HG03045 (cell line): Measurements from ENCODE around the gene PUM1.

Experiments
- ATAC-seq: cut with Tn5 transposase; IDR thresholded peaks from one replicate; pipeline ENCODE4 v1.9.1; 2021; ENCODE audit warnings: mild to moderate bottlenecking, moderate library complexity; ENCODE audit not compliant: unreplicated experiment

PUM1 gene

DNA sequence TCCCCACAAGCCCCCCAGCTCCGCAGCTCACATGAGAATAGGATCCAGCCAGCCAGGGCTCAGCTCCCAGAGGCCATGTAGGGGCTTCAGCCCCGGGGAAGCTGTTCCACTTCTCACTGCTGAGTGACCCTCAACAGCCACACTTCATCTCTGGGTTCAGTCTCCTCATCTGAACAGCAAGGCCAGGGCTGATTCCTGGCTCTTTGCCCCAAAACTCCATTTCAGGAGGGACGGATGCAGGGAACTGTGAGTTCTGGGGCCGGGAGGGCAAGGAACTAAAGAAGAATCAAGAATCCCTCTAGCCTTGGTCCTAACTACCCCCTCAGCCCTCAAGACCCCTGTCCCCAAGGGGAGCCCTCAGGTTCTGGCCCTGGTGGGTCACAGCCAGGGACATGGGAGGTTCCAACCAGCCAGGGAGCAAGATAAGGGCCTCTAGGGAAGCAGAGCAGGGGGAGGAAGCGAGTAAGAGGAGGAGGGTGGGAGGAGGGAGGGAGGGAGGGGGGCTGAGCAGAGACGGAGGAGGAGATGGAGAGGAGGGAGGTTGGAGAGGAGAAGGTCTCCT, 170.1 kb downstream of the PUM1 start:
- no peak for ATAC-seq

DNA sequence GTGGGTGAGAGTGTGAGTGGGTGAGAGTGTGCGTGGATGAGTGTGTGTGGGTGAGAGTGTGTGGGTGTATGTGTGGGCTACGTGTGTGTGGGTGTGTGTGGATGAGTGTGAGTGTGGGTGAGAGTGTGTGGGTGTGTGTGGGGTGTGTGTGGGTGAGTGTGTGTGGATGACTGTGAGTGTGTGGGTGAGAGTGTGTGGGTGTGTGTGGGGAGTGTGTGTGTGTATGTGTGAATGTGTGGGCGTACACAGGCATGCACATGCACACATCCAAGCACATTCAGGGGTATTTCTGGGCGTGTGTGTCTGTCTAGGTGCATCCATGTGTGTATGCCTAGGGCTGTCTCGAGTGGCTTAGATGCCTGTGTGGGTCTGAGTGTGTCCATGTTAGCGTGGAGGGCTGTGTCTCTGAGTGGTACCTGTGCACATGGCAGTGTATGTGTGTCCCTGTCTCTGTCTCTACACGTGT, 171.0 kb downstream of the PUM1 start:
- ATAC-seq: no peak

DNA sequence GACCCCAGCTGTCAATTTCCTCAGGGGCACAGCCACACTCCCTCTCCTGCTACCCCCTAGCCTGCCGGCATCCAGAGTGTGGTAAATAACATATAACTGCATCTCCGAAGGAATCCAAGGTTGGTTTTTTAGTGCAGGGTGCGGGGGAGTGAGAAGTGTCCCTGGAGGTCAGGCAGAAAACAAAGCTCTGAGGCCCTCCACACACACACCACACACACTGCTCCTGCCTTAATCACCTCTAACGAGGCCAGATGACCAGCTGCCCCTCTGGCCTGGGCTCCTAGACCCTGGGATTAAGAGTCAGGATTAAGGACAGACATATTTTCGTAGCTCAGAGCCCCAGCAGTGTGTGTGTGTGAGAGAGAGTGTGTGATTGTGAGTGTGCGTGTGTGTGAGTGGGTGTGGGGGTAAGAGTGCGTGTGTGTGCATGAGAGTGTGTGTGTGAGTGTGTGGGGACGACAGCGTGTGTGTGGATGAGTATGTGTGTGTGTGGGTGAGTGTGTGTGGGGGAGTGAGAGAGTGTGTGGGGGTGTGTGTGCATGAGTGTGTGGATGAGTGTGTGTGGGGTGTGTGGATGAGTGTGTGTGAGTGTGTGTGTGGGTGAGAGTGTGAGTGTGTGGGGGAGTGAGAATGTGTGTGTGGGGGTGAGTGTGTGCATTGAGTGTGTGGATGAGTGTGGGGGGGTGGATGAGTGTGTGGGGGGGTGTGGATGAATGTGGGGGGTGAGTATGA, 171.6 kb downstream of the PUM1 start:
- no peak for ATAC-seq

DNA sequence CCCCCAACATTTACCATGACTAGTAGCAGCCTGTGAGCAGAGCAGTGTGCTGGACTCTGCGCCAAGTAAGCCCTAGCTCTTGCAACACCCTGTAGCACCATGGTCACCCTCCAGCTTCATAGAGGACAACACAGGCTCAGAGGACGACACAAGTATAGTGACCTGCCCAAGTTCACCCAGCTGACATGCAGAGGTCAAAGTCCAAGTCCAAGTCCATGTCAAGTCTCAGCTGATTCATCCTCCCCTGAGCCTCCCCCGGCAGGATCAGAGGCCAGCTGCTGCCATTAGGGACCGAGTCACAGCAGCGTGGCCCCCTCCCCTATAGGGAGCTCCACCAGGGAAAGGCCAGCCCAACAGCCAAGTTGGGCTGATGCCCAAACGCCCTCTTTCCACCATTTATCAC, 172.8 kb downstream of the PUM1 start:
- ATAC-seq: no peak

DNA sequence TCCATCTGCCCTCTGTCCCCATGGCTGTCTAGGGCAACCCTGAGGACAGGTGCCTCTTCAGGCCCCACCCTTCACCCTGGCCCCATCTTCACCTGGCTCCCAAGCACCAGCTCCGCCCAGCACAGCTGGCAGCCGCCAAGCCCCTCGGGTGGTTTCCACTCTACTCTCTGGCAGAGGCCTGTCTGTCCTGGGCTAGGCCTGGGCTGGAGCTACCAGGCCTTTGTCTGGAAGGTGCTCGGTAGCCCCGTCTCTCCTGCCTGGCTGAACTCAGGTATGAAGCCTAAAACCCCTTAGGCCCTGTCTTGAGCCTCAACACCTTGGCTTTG, 174.3 kb downstream of the PUM1 start:
- no peak for ATAC-seq

DNA sequence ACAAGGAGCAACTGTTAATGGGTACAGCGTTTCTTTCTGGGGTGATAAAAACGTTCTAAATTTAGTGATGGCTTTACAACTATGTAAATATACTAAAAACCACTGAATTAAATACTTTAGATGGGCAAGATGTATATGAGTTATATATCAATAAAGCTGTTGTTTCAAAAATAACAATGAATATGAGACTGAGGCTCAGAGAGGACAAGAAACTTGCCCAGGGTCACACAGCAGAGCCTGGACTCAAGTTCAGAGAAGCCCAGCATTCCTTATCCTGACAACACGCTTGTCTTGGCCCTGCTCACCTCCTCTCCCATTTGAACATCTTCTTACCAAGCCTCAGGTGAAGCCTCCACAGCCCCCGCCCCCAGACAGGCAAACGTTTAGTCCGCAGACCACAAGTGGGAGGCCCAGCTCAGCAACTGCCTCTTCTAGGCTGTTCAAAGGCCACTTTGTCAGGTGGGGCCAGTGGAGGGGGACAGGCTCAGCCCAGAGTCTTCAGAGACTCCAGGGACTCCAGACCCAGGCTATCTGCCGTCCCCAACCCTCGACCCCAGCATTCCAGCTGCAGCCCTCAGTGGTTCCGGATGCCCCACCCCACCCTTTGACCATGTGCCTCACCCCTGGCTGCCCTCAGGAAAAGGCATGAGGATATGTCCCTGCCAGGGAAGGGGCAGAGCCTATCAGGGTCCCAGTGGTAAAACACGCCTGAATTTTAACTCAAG, 174.9 kb downstream of the PUM1 start:
- no peak for ATAC-seq

DNA sequence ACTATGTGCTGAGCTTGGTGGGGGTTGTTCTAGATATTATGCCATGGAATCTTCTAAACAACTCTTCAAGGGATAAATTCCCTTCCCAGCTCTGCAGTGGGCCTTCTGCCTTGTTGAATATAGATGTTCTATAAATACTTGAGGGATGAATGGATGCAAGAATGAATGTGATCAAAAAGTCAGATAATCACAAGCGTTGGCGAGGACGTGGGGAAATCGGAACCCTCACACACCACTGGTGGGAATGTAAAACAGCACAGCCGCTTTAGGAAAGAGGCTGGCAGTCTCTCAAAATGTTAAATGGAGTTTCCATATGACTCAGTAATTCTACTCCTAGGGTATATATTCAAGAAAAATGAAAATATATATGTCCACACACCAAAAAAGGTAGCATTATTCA, 176.0 kb downstream of the PUM1 start:
- no peak for ATAC-seq

DNA sequence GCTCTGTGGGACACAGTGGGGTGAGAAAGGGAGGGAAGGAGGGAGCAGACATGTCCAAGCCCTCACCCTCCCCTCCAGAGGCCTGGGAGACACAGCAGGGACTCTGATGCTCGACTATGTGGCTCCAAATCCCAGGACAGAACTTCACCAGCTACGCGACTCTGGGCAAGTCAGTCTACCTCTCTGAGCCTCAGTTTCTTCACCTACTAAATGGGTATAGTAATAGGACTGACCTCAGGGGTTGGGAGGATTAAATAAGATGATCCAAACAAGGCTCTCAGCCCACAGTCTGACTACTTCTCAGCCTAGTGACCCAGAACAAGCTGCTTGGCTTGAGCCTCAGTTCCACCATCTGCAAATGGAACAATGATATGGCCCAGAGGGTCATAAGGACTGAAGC, 176.5 kb downstream of the PUM1 start:
- ATAC-seq: no peak

DNA sequence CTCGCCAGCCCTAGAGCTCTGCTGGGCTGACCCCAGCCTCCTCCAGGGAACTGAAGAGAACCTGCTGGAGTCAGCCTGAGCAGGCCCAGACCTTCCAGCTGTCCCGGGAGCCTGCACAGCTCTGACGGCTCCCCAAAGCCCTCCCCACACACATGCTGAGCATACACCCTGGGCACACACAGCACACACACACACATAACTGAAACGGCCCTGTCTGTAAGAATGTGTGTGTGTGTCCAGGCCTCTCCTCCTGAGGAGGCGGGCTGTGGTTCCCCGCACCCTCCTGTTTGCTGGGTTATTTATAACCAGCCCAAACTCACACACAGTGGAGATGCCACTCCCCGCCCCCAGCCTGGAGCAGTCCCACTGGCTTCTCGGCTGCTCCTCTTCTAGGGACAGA, 177.1 kb downstream of the PUM1 start:
- ATAC-seq: no peak

DNA sequence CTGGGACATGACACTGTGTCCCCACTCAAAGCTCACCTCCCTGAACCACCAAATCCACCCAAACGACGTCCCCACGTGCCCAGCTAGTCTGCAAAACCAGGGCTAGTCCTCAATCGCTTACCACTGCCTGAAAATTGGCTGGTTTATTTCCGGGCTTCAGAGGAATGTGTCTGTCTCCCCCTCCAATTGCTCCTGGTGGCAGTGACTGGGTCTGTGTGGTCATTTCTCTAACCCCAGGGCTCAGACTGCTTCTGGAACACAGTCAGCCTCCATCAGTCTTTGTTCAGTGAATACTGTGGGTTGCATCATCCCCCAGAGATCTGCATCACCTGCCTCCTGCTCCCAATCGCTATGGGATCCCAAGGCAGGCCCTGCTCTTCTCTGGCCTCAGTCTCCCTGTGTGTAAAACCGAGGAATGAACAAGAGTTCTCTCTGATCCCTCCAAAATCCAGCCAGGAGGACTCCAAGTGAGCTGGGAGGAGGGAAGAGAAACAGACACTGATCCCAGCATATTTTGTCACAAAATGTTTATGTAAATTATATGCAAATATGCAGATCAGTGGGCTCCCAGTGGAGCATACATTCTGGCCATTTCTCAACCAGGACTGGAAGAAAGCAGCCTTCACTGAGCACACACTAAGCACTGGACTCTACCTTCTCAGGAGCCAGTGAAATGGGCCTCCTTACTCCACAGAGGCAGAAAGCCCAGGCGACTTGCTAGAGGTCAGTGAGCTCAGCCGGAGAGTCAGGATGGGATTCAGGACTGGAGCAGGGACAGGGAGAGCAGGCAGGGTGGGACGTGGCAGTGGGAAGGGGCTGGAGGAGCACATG, 177.8 kb downstream of the PUM1 start:
- ATAC-seq: no peak

DNA sequence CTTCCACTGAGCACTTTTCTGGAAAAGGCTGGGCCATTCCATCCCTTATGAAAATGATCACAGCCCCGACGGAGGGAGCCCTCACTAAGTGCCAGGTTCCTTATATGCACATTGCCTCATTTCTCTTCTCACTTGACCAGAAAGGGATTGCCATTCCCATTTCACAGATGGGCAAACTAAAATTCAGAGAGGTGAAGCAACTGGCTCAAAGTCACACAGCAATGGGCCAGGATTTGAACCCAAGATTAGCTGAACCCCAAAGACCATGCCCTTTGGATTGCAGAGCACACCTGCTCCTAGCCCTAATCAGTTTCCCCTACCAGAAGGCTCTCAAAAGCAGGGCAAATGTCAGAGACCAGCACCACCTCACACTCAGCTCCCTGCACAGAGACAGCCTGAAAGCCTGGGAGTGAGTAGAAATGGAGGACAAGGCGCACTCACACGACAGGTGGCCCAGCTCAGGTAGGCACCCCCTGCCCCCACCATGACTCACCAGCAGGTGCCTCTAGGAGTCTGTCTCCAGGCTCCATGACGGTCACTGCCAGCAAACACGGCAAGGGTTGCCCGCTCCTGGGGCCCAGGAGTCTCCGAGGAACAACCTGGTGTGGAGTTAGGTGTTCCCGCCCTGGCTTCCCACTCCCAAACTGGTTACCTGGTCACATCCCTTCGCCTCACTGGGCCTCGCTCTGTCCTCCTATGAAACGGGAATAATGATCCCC, 178.6 kb downstream of the PUM1 start:
- ATAC-seq: no peak

DNA sequence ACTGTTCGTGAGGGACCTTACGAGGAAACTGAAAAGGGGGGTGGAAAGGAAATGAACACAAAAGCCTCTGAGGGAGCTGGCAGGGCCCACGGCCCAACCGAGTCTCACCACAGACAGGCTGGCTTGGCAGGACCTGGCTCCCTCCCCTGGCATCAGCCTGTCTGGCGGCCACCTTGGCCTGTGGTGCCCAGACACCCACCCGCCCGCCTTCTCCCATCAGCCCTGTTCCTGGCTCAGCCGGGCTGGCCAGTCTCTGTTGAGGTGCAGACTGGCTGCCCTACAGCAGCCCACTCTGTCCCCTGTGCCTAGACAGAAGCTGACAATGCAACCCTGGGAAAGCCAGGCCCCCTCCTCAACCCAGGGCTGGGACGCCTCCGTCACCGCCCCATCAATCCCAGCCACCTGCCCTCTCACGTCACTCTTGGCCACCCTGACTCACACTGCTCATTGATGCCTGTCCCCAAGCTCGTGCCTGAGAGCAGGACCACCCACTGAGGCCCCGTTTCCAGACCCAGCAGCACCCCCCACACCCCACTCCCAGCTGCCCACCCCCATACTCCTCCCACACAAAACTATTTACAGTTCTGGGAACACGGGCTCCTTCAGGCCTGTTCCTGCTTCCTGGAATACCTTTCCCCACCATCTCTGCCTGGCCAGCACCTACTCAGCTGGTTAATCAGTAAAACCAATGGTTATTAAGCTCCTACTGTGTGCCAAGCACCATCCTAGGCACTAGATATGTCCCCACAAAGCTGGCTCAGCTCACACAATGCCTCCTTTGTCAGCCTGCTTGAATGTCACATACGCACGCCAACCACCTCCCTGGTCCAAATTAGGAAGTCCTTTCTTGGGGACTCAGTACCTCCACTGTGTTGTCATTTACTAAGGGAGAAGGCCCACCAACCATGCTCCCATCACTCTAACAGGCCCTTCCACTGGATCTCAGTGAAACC, 179.7 kb downstream of the PUM1 start:
- no peak for ATAC-seq

DNA sequence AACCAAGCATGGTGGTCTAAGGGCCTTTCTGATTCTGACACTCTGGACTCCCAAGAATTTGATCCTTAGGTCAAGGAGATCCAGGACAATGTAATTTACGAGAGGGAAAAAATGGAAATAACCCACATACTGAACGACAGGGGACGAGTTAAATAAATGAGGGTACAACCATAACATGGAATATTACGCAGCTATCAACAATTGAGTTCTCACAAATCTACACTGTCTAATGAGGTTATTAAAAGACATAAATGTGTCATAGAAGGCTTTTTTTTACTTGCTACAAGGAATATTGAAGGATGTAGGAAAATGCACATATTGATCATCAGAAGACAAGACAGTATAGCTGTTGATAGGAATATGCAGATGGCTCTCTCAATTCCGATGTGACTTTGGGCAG, 180.8 kb downstream of the PUM1 start:
- no peak for ATAC-seq

DNA sequence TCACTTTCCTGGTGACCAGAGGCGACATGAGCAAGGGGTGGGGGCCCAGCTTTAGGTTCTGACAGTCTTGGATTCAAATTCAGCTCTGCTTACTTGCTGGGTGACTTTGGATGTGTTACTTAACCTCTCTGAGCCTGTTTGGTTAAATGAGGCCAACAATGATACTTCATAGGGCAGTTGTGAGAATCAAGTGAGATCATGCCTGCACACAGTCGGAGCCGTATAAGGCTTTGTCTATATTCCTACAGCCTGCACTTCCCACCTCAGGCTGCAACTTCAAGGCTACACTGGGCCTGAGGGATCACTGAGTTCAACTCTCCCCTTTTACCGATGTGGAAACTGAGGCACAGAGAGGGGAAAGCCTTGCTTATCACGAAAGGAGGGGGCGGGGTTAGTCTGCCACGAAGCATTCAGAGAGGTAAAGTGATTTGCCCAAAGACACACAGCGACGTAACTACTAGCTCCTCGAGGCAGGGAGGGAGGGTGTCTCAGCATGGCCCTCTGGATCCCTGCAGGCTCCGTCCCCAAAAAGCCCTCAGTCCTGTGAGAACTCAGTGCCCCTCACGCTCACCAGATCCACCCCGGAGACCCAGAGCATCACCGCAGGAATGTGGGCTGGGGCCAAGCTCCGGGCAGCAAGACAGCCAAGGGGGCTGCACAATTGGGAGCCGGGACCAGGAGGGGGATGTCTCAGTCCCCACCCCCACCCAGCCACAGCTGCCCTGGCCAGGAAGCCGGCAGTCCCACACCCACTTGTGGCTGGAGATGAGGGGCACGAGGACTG, 181.9 kb downstream of the PUM1 start:
- ATAC-seq: no peak

DNA sequence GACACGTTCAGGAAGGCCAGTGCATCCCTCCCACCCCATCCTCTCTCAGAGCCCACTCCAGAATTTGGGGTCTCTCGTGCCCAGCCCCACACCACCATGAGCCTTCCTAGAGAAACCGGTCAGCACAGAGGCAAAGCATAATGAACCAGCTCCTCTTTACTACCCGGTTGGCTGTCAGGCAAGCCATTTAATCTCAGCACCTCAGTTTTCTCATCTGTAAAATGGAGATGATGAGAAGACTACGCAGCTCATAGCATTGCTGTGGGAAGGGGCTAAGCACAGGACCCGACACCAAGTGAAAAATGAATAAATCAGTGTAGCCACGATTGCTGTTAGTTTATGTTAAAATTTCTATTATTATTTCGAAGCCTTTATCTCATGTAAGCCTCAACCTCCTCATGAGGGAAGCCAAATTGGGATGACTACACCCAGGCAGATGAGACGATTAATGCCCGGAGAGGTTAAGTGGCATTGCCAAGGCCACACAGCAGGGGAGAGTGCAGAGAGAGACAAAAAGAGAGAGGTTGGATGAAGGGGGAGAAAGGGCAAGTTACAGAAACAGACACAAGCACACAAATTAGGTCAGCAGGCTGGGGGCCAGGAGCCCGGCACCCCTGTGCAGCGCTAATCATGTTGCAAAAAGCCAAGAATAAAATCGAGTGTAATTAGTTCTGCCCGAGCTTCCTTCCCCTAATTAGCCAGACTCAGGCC, 182.7 kb downstream of the PUM1 start:
- ATAC-seq: no peak
